ENCODE measurements around the gene KHDRBS2. TPM values are rescaled to one million over a fixed set of nuclear protein-coding genes. Genes with fewer than 3 reads are reported as not detected.
"Not testable (repeated sequence)": the region's sequence is repeated elsewhere in the genome, so short reads cannot be mapped to it uniquely, and the experiment has no call there.

The KHDRBS2 gene
- total RNA-seq, 1 experiment from 2014 or later = not detected

- Histone ChIP-seq H3K4me1 (replicated peaks) (no peaks in the 10 kb centered on the region), H3K36me3 (no peaks in the 10 kb centered on the region), H3K27me3 (replicated peaks) (no peaks in the 10 kb centered on the region), H3K4me3 (no peak overlapping the region), H3K9me3 (replicated peaks) (peaks cover 3% of the 10 kb centered on the region; the same call in 1 of the 2 replicates), H3K27ac (no peak overlapping the region)
- DNase-seq (ENCODE audit: low read depth in 1 of 2, low spot score in 2 of 2) = no peak
Observed at GRCh38 chr6:61835237-61835636, 450.8 kb downstream of the KHDRBS2 start.

GRCh38 chr6:61833176-61833755 is 452.8 kb downstream of the KHDRBS2 start:
- H3K4me1 ChIP-seq (replicated peaks) = no peaks in the 10 kb centered on the region
- no peaks in the 10 kb centered on the region for H3K27me3 ChIP-seq (replicated peaks)
- peaks cover 3% of the 10 kb centered on the region; the same call in 1 of the 2 replicates for H3K9me3 ChIP-seq (replicated peaks)
- H3K36me3 ChIP-seq = no peaks in the 10 kb centered on the region
- H3K4me3 ChIP-seq = no peak overlapping the region
- DNase-seq (ENCODE audit: low read depth in 1 of 2, low spot score in 2 of 2) = no peak
- H3K27ac ChIP-seq = no peak overlapping the region

DNA sequence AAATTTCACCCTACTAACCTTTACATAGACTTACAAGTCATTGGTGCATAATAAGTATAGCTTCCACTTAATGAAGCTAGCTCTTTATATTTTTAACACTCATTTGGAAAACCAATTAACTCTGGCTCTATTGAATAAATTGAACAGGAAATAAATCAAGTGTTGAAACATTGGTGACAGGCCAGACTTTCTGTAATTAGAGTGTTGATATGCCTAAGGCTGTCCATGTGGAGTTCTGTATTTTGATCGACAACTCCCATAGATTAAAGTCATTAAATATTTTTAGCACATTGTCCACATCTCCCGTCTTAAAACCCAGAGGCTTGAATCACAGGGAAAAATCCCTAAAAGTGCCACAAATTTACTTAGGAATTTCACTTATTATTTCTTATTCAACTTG is 468.3 kb downstream of the KHDRBS2 start:
- no peaks in the 10 kb centered on the region for H3K4me1 ChIP-seq (replicated peaks)

DNA sequence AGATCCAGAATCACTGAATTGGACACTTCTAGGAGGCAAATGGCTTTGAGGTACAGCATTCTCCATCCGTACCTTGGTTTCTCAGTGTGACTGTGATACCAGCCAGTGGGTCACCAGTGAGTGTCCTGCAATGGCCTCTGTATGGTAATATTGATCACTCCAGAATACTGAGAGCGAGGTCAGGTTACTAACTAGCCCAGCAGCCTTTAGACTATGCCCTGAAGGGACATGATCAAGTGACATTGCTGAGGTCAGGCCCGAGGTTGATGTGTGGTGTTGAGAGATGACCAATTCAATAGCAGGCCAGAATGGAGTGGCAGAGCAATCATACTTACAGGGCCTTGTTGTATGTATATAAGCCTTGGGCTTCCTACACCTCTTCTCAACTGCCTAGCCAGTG is 476.0 kb downstream of the KHDRBS2 start:
- H3K4me3 ChIP-seq = no peak overlapping the region
- H3K27ac ChIP-seq = no peak overlapping the region
- no peaks in the 10 kb centered on the region for H3K27me3 ChIP-seq (replicated peaks)
- H3K36me3 ChIP-seq = no peaks in the 10 kb centered on the region
- no peaks in the 10 kb centered on the region for H3K9me3 ChIP-seq (replicated peaks)
- H3K4me1 ChIP-seq (replicated peaks) = no peaks in the 10 kb centered on the region
- DNase-seq (ENCODE audit: low read depth in 1 of 2, low spot score in 2 of 2) = no peak

More for the DNA sequence above, 468.3 kb downstream of the KHDRBS2 start:
- no peak overlapping the region for H3K4me3 ChIP-seq
- H3K27me3 ChIP-seq (replicated peaks) = no peaks in the 10 kb centered on the region
- H3K36me3 ChIP-seq = no peaks in the 10 kb centered on the region
- no peak for DNase-seq (ENCODE audit: low read depth in 1 of 2, low spot score in 2 of 2)
- H3K27ac ChIP-seq = no peak overlapping the region
- no peaks in the 10 kb centered on the region for H3K9me3 ChIP-seq (replicated peaks)

- Histone ChIP-seq H3K27me3 (replicated peaks) (no peaks in the 10 kb centered on the region), H3K27ac (no peak overlapping the region), H3K9me3 (replicated peaks) (no peaks in the 10 kb centered on the region), H3K36me3 (no peaks in the 10 kb centered on the region), H3K4me3 (no peak overlapping the region), H3K4me1 (replicated peaks) (no peaks in the 10 kb centered on the region)
- DNase-seq (ENCODE audit: low read depth in 1 of 2, low spot score in 2 of 2) = no peak
Observed at GRCh38 chr6:61809004-61809595, 476.9 kb downstream of the KHDRBS2 start.

- DNase-seq (ENCODE audit: low read depth in 1 of 2, low spot score in 2 of 2) = no peak
- H3K4me3 ChIP-seq = no peak overlapping the region
- H3K27me3 ChIP-seq (replicated peaks) = no peaks in the 10 kb centered on the region
- H3K36me3 ChIP-seq = no peaks in the 10 kb centered on the region
- H3K4me1 ChIP-seq (replicated peaks) = no peaks in the 10 kb centered on the region
- H3K9me3 ChIP-seq (replicated peaks) = no peaks in the 10 kb centered on the region
- no peak overlapping the region for H3K27ac ChIP-seq
Observed at GRCh38 chr6:61787998-61788397, 498.0 kb downstream of the KHDRBS2 start.

GRCh38 chr6:61769446-61769845 is 516.6 kb downstream of the KHDRBS2 start:
- not testable (repeated sequence) for H3K27ac ChIP-seq; H3K9me3 ChIP-seq (replicated peaks); H3K4me3 ChIP-seq; H3K36me3 ChIP-seq; H3K27me3 ChIP-seq (replicated peaks); DNase-seq (ENCODE audit: low read depth in 1 of 2, low spot score in 2 of 2); H3K4me1 ChIP-seq (replicated peaks)

- no peak for DNase-seq (ENCODE audit: low read depth in 1 of 2, low spot score in 2 of 2)
- H3K27me3 ChIP-seq (replicated peaks) = no peaks in the 10 kb centered on the region
- H3K36me3 ChIP-seq = no peaks in the 10 kb centered on the region
- no peaks in the 10 kb centered on the region; the same call in 1 of the 2 replicates for H3K9me3 ChIP-seq (replicated peaks)
- no peaks in the 10 kb centered on the region for H3K4me1 ChIP-seq (replicated peaks)
- H3K27ac ChIP-seq = no peak overlapping the region
- no peak overlapping the region for H3K4me3 ChIP-seq
Observed at GRCh38 chr6:61755739-61756138, 530.3 kb downstream of the KHDRBS2 start.

DNA sequence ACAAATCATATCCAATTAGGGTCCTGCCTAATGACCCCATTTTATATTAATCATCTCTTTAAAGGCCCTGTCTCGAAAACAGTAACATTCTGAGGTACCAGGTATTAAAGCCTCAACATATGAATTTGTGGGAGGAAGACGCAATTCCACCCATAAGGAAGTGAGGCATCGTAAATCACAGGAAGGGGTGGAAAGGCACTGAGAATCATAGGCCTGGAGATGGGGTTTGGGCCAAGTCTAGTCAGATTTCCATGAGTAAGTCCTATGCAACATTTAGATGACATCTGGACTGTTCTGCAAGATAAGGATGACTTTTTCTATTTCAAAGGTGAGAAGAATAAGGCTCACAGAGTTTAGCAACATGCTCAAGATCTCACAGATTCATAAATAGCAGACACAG is 534.0 kb downstream of the KHDRBS2 start:
- Histone ChIP-seq H3K4me3 (no peak overlapping the region), H3K9me3 (replicated peaks) (no peaks in the 10 kb centered on the region; the same call in 1 of the 2 replicates), H3K4me1 (replicated peaks) (no peaks in the 10 kb centered on the region), H3K27me3 (replicated peaks) (no peaks in the 10 kb centered on the region), H3K36me3 (no peaks in the 10 kb centered on the region), H3K27ac (no peak overlapping the region)
- DNase-seq (ENCODE audit: low read depth in 1 of 2, low spot score in 2 of 2) = no peak

- no peak for DNase-seq (ENCODE audit: low read depth in 1 of 2, low spot score in 2 of 2)
- H3K27me3 ChIP-seq (replicated peaks) = no peaks in the 10 kb centered on the region
- no peak overlapping the region for H3K4me3 ChIP-seq
Observed at GRCh38 chr6:61745994-61746393, 540.0 kb downstream of the KHDRBS2 start.

GRCh38 chr6:61711849-61712248 is 574.2 kb downstream of the KHDRBS2 start:
- Histone ChIP-seq H3K36me3 (no peaks in the 10 kb centered on the region), H3K27me3 (replicated peaks) (no peaks in the 10 kb centered on the region), H3K4me1 (replicated peaks) (no peaks in the 10 kb centered on the region), H3K9me3 (replicated peaks) (no peaks in the 10 kb centered on the region), H3K4me3 (no peak overlapping the region), H3K27ac (no peak overlapping the region)
- no peak for DNase-seq (ENCODE audit: low read depth in 1 of 2, low spot score in 2 of 2)

More at GRCh38 chr6:61745994-61746393, 540.0 kb downstream of the KHDRBS2 start:
- Histone ChIP-seq H3K36me3 (no peaks in the 10 kb centered on the region), H3K4me1 (replicated peaks) (no peaks in the 10 kb centered on the region), H3K9me3 (replicated peaks) (no peaks in the 10 kb centered on the region), H3K27ac (no peak overlapping the region)

DNA sequence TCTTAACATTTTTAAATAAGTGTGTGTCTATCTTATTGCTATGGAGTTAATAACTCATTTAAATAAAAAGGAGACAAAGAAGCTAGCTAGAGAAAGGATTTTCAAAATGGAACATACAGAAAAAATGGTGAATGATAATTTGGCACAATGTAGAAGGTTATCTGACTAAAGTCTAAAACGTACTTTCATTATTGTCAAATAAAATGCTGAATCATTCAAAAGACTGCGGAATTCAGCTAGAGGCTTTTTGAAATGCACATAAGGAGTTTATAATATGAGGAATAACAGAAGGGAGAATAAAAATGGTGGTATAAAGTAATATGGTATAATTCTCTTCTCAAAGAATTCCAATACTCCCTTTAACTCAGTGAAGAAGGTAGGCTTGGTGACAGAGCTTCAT is 597.9 kb downstream of the KHDRBS2 start:
- no peak for DNase-seq (ENCODE audit: low read depth in 1 of 2, low spot score in 2 of 2)
- Histone ChIP-seq H3K4me1 (replicated peaks) (no peaks in the 10 kb centered on the region), H3K36me3 (no peaks in the 10 kb centered on the region)

DNA sequence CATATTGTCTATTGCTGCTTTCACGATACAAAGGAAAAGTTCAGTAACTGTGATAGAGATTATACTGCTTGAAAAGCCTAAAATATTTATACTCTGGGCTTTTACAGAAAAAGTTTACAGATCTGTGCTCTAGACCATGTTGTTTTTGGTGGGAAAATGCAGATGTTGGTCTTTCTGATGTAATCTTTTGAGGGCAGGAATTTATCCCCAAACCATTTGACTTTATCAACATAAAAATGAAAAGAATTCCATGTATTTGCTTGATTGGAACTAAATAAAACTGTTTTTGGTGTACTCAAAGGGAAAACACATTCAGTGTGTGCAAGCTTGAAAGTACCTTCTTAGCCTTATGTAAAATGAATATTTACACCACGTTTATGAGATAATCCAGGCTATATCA is 603.5 kb downstream of the KHDRBS2 start:
- H3K4me1 ChIP-seq (replicated peaks) = no peaks in the 10 kb centered on the region
- H3K27ac ChIP-seq = no peak overlapping the region
- no peak overlapping the region for H3K4me3 ChIP-seq
- H3K9me3 ChIP-seq (replicated peaks) = no peaks in the 10 kb centered on the region
- H3K27me3 ChIP-seq (replicated peaks) = no peaks in the 10 kb centered on the region
- no peaks in the 10 kb centered on the region for H3K36me3 ChIP-seq
- DNase-seq (ENCODE audit: low read depth in 1 of 2, low spot score in 2 of 2) = no peak

More for the DNA sequence above, 597.9 kb downstream of the KHDRBS2 start:
- Histone ChIP-seq H3K27me3 (replicated peaks) (no peaks in the 10 kb centered on the region), H3K27ac (no peak overlapping the region), H3K9me3 (replicated peaks) (no peaks in the 10 kb centered on the region), H3K4me3 (no peak overlapping the region)

DNA sequence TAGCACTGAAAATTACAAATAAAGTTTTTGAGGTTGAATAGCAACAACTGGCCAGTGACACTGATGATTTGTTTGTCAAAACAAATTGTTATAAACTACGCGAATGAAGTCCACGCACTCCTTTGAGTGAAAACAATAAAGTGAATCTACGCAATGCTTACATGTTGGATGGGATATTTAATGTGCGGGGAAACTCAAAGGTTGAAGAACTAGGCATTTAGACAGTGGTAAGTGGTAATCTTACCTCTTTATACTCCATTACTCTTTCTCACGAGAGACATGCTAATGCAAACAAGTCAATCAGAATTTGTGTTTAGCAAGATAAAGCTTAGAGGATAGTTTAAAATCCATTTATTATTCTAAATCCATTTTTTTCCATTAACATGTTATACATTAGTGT is 606.4 kb downstream of the KHDRBS2 start:
- Histone ChIP-seq H3K27me3 (replicated peaks) (no peaks in the 10 kb centered on the region), H3K4me1 (replicated peaks) (no peaks in the 10 kb centered on the region), H3K9me3 (replicated peaks) (no peaks in the 10 kb centered on the region), H3K27ac (no peak overlapping the region), H3K4me3 (no peak overlapping the region), H3K36me3 (no peaks in the 10 kb centered on the region)
- no peak for DNase-seq (ENCODE audit: low read depth in 1 of 2, low spot score in 2 of 2)

- Histone ChIP-seq H3K4me1 (replicated peaks) (no peaks in the 10 kb centered on the region), H3K36me3 (no peaks in the 10 kb centered on the region), H3K27me3 (replicated peaks) (no peaks in the 10 kb centered on the region), H3K27ac (no peak overlapping the region), H3K9me3 (replicated peaks) (no peaks in the 10 kb centered on the region), H3K4me3 (no peak overlapping the region)
- no peak for DNase-seq (ENCODE audit: low read depth in 1 of 2, low spot score in 2 of 2)
Observed at GRCh38 chr6:61675734-61676133, 610.3 kb downstream of the KHDRBS2 start.

All from SJSA1 (cell line).